ENCODE data around the gene IQCF5. TPM values are rescaled to one million over a fixed set of nuclear protein-coding genes. Genes with fewer than 3 reads are reported as not detected.
A peak's percentile ranks its signal among the peaks of the same experiment; 100 is the strongest.
"Not testable (repeated sequence)": the region's sequence is repeated elsewhere in the genome, so short reads cannot be mapped to it uniquely, and the experiment has no call there.

The IQCF5 gene
- total RNA-seq, 1 experiment from 2014 or later: not detected

- Histone ChIP-seq H3K4me2 (no peak overlapping the region), H3K4me3 (no peak overlapping the region), H3K9me3 (ENCODE audit: insufficient read depth, low read depth) (no peaks in the 10 kb centered on the region), H3K36me3 (ENCODE audit: low read depth) (no peaks in the 10 kb centered on the region), H3K79me2 (ENCODE audit: low read depth) (no peaks in the 10 kb centered on the region), H3K27me3 (ENCODE audit: insufficient read depth, low read depth) (0 out of 2 replicates have a peak, but pooled peaks cover 3% of the 10 kb centered on the region), H3K27ac (no peak overlapping the region), H3K9me2 (ENCODE audit: insufficient read depth) (no peaks in the 10 kb centered on the region), H4K20me1 (ENCODE audit: insufficient read depth) (no peaks in the 10 kb centered on the region), H2AFZ (no peak overlapping the region), H3F3A (ENCODE audit: insufficient read depth, low read depth) (no peaks in the 10 kb centered on the region), H3K4me1 (replicated peaks; ENCODE audit: insufficient read depth) (no peaks in the 10 kb centered on the region)
- ChIA-PET POLR2A (ENCODE audit: unreplicated experiment) (no interaction called here), CTCF (no interaction called here)
- no TSS peak for BruUV-seq (replicated peaks)
- DNase-seq: no peak
- no peak for TF ChIP-seq EZH2 (IDR thresholded peaks at IDR 0.05; ENCODE audit: low read depth)
- no peak for TF ChIP-seq CTCF (conservative IDR thresholded peaks at IDR 0.05)
- intact Hi-C loops (cut with micrococcal nuclease; ENCODE audit: unreplicated experiment): no loop called here
These were observed 12.5 kb downstream of the IQCF5 start for GRCh38 chr3:51862886-51863285.

- TF ChIP-seq EZH2 (IDR thresholded peaks at IDR 0.05; ENCODE audit: low read depth) (no peak), CTCF (conservative IDR thresholded peaks at IDR 0.05) (no peak)
These were observed 14.4 kb downstream of the IQCF5 start, which contains the start of gene IQCF2 for GRCh38 chr3:51860703-51861665. TSS of gene IQCF2 (plus strand) at chr3:51861615. CDS start at chr3:51861667, 52 bp downstream.

GRCh38 chr3:51855411-51855810, 20.0 kb downstream of the IQCF5 start:
- H2AFZ ChIP-seq: peak overlapping the region; percentile 60
- not testable (repeated sequence) for H3K79me2 ChIP-seq (ENCODE audit: low read depth)

More at GRCh38 chr3:51860703-51861665, 14.4 kb downstream of the IQCF5 start, which contains the start of gene IQCF2:
- CTCF ChIA-PET: interaction anchor here (0.6 kb wide), 1 partner anchor 697 kb away, joined by 3 read pairs; no protein-coding TSS in a partner anchor
- H2AFZ ChIP-seq: no peak within 1 kb of the TSS
- no peak within 1 kb of the TSS for H3K27ac ChIP-seq
- 0 out of 2 replicates have a peak, but pooled peaks cover 3% of the 10 kb centered on the region for H3K27me3 ChIP-seq (ENCODE audit: insufficient read depth, low read depth)
- no peak for DNase-seq
- no peaks in the 10 kb centered on the region for H4K20me1 ChIP-seq (ENCODE audit: insufficient read depth)
- H3K4me2 ChIP-seq: no peak within 1 kb of the TSS
- intact Hi-C loops (cut with micrococcal nuclease; ENCODE audit: unreplicated experiment): no loop called here
- no peaks in the 10 kb centered on the region for H3K79me2 ChIP-seq (ENCODE audit: low read depth)
- peaks cover under 1% of the 10 kb centered on the region; the same call in 1 of the 2 replicates for H3K4me1 ChIP-seq (replicated peaks; ENCODE audit: insufficient read depth)
- H3K9me3 ChIP-seq (ENCODE audit: insufficient read depth, low read depth): no peaks in the 10 kb centered on the region
- no peaks in the 10 kb centered on the region for H3K9me2 ChIP-seq (ENCODE audit: insufficient read depth)
- no peak within 1 kb of the TSS for H3K4me3 ChIP-seq
- no TSS peak for BruUV-seq (replicated peaks)
- H3F3A ChIP-seq (ENCODE audit: insufficient read depth, low read depth): no peaks in the 10 kb centered on the region
- no peaks in the 10 kb centered on the region for H3K36me3 ChIP-seq (ENCODE audit: low read depth)
- POLR2A ChIA-PET (ENCODE audit: unreplicated experiment): no interaction called here

More at GRCh38 chr3:51855411-51855810, 20.0 kb downstream of the IQCF5 start:
- H3F3A ChIP-seq (ENCODE audit: insufficient read depth, low read depth); H3K27me3 ChIP-seq (ENCODE audit: insufficient read depth, low read depth); H3K9me3 ChIP-seq (ENCODE audit: insufficient read depth, low read depth); H4K20me1 ChIP-seq (ENCODE audit: insufficient read depth); POLR2A ChIA-PET (ENCODE audit: unreplicated experiment); H3K36me3 ChIP-seq (ENCODE audit: low read depth); H3K4me3 ChIP-seq; intact Hi-C loops (cut with micrococcal nuclease; ENCODE audit: unreplicated experiment); BruUV-seq (replicated peaks); H3K9me2 ChIP-seq (ENCODE audit: insufficient read depth); CTCF ChIA-PET: not testable (repeated sequence)
- Histone ChIP-seq H3K27ac (0 out of 2 replicates have a peak overlapping the region, but pooled peaks have one; percentile 29), H3K4me2 (peak overlapping the region; percentile 38; the same call in 1 of the 2 replicates), H3K4me1 (replicated peaks; ENCODE audit: insufficient read depth) (peaks cover 11% of the 10 kb centered on the region)
- DNase-seq: peak in 1 of 2 experiments; percentile 52
